GM18907 (cell line): ENCODE results near the gene CTLA4.
"Not testable (repeated sequence)": the region's sequence is repeated elsewhere in the genome, so short reads cannot be mapped to it uniquely, and the experiment has no call there.

ENCODE experiments used
- ATAC-seq: cut with Tn5 transposase; IDR thresholded peaks from one replicate; pipeline ENCODE4 v1.9.1; 2021; ENCODE audit warnings: mild to moderate bottlenecking, moderate library complexity; ENCODE audit not compliant: unreplicated experiment

Gene CTLA4

GRCh38 chr2:203855274-203855673 is 12.3 kb upstream of the CTLA4 start:
- no peak for ATAC-seq

GRCh38 chr2:203857656-203858055 is 9.9 kb upstream of the CTLA4 start:
- ATAC-seq, result no peak

DNA sequence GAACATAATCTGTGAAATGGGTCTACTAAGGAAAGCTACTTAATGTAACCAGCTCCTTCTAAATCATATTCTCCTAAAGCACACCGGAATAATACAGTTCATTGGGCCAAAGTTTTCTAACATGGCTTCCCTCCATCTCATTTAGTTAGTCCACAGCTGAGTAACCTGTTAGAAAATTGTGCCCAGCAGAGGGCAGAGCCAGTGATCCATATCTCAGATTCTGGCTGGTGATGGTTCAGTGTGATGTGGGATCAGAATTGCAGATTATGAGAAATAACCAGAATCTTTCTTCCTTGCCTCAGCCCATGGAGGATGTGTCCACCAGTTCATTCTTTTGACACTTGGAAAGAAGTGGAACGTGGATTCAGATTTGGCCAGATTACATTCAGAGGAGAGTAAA is 9.4 kb upstream of the CTLA4 start:
- no peak for ATAC-seq

DNA sequence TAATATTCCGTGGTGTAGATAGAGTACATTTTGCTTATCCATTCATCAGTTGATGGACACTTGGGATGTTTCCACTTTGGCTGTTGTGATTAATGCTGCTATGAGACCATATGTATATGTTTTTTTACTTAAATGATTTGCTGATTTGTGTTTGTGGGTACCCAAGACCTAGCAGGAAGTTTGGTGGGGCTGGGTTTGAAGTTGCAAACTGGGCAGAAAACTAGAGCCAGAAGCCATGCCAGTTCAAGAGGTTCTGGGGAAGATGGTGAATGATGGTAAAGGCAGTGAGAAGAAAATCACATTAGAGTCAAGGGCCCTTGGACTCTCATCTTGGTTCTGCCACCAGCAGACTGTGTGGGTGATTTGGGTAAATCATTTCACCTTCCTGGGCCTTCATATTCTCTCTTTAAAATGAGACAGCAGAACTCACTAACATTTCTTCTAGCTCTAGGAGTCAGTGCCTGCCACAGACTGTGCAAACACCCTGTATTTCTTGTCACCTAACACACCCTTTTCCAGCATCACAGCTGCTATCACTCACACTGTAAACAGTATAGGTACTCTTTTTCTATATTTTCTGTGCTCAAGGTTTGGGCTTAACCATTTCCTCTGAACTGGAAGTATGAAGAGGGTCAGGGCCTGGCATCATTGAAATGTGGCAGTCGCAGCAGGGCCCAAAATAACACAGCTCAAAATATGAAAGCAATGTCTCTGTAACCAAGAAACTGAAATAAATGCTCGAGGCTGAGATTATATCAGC is 8.4 kb upstream of the CTLA4 start:
- no peak for ATAC-seq

DNA sequence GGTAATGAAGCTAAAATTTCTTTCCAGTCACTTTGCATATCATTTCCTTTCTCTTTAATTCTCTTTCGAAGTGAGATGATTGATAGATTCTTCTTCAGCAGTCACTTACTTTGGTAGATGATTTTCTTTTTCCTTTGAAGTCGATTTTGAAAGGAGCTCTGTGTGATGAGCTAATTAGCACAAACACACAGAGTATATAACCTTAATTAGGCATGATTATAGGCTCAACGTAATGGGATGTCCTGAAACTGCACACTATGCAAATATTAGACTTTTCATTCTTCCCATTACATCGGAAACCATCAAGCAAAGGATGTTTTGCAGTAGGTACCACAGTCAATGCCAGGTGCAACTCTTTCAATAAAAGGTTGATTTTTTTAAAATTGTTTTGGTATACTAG is 6.4 kb upstream of the CTLA4 start:
- no peak for ATAC-seq

DNA sequence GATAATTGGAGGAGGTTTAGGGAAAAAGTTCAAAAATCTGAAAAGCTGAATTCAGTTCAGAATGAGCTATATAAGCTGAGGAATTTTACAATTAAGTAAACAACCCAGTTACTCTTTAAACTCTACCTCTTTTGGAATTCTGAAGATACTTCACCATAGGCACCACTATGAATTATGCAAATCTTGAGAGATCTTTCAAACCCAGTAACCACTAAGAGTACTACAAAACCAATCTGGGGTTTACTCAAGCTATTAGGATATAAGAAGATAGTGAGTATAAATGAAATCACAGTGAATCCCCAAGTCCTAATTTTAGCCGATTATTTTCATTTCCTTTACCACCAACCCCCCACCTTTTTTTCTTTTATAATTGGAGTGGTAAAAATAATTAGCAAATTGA is 6.0 kb upstream of the CTLA4 start:
- ATAC-seq, result no peak

GRCh38 chr2:203869223-203870042 is 1.9 kb downstream of the CTLA4 start:
- ATAC-seq, result no peak

GRCh38 chr2:203870481-203870880 is 2.9 kb downstream of the CTLA4 start:
- no peak for ATAC-seq

GRCh38 chr2:203870941-203871340 is 3.4 kb downstream of the CTLA4 start:
- no peak for ATAC-seq

DNA sequence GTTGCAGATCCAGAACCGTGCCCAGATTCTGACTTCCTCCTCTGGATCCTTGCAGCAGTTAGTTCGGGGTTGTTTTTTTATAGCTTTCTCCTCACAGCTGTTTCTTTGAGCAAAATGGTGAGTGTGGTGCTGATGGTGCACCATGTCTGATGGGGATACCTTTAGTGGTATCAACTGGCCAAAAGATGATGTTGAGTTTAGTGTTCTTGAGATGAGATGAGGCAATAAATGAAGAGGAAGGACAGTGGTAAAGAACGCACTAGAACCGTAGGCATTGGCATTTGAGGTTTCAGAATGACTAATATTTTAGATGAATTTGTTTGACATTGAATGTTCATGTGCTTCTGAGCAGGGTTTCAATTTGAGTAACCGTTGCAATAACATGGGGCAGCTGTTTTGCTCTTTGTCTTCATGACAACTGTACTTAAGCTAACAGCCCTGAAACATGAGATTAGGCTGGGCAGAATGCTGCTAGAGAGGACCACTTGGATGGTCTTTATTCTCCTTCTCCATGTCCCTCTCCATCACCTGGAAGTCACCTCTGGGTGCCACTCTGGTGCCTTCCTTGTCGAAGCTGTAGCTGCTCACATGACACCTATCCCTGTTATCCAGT is 3.9 kb downstream of the CTLA4 start:
- ATAC-seq, result peak; percentile 92

DNA sequence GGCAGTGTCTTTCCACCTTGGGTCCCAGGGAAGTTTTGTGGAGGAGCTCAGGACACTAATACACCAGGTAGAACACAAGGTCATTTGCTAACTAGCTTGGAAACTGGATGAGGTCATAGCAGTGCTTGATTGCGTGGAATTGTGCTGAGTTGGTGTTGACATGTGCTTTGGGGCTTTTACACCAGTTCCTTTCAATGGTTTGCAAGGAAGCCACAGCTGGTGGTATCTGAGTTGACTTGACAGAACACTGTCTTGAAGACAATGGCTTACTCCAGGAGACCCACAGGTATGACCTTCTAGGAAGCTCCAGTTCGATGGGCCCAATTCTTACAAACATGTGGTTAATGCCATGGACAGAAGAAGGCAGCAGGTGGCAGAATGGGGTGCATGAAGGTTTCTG is 5.9 kb downstream of the CTLA4 start:
- ATAC-seq, result no peak

GRCh38 chr2:203873921-203874631 is 6.5 kb downstream of the CTLA4 start:
- no peak for ATAC-seq

- no peak for ATAC-seq
These were observed 7.9 kb downstream of the CTLA4 start for GRCh38 chr2:203875471-203875870.

- ATAC-seq, result no peak
These were observed 8.8 kb downstream of the CTLA4 start for GRCh38 chr2:203876328-203876727.

GRCh38 chr2:203878063-203878462 is 10.5 kb downstream of the CTLA4 start:
- no peak for ATAC-seq

GRCh38 chr2:203880557-203881125 is 13.1 kb downstream of the CTLA4 start:
- ATAC-seq, result no peak

DNA sequence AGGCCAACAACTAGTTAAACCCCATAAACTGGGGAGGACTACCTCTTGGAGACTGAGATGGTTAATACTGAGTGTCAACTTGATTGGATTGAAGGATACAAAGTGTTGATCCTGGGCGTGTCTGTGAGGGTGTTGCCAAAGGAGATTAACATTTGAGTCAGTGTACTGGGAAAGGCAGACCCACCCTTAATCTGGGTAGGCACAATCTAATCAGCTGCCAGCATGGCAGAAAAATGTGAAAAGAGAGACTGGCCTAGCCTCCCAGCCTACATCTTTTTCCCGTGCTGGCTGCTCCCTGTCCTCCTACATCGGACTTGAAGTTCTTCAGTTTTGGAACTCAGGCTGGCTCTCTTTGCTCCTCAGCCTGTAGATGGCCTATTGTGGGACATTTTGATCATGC is 13.6 kb downstream of the CTLA4 start:
- not testable (repeated sequence) for ATAC-seq

GRCh38 chr2:203882551-203882950 is 15.0 kb downstream of the CTLA4 start:
- ATAC-seq, result no peak

DNA sequence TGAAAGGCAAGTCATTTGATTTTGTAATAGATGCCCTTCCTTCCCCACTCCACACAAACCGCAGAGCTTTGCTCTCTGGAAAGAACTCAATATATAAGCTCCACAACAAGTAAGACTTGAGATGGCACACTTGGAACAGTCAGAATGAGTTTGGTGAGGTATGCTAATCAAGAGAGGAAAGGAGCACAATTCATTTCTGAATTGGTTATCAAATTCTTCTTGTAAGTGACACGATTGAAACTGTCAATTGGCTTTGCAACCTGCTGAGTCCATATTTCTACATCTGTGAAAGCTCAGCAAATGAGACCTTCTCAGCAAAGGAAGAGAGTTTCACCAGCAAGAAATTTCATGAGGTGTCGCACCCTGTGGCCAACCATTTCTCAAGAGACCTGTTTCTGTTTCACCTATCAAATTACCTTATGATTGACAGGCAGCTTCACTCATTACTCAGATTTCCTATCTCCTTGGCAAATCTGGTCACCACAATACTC is 19.1 kb downstream of the CTLA4 start:
- no peak for ATAC-seq

- no peak for ATAC-seq
These were observed 20.1 kb downstream of the CTLA4 start for GRCh38 chr2:203887677-203888076.

DNA sequence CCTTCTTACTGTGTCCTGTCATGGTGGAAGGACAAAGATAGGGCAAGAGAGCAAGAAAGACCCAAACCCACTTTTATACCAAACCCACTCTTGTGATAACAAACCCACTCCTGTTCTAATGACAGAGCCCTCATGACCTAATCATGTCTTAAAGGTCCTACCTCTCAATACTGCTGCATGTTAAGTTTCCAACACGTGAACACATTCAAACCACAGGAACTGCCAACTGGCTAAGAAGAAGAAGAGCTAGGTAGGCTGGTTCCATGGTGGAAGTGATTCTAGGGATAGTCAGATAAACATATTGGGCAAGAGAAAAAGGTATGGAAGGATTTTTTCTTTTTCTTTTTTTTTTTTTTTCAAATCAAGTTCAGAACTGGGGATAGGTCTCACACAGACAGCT is 22.0 kb downstream of the CTLA4 start:
- no peak for ATAC-seq
